ENCODE results near the gene STXBP5.

DNA sequence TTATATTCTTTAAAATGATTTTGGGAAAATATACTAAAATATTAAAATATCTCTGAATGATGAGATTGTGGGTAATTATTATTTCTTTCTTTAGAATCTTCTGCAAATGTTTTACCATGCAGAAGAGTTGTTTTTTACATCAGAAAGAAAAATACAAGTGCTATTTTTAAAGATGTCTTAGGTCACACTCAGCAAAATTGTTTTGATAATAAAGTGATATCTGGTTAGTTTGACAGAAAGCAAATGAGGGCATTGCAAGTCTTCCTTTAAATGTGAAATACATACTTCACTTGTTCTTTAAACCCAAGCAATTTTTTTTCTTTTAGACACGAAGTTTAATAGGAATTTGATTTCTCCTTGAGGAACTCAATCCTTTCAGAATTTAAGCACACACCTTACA is 43.6 kb upstream of the STXBP5 start:
- TF ChIP-seq EZH2 (IDR thresholded peaks at IDR 0.05; ENCODE audit: insufficient read depth, poor library complexity, severe bottlenecking) (no peak), EZH2phosphoT487 (IDR thresholded peaks at IDR 0.05; ENCODE audit: insufficient read depth, low read depth) (no peak)

All from GM23248 (cell line).